ENCODE data around the gene FXR1. TPM values are rescaled to one million over a fixed set of nuclear protein-coding genes. Genes with fewer than 3 reads are reported as not detected.

Gene FXR1
- total and polyA plus RNA-seq, 2 of the 13 experiments (the other 11 are each of a cell fraction or from before 2014, with no cell fraction given): 104 to 132 TPM

DNA sequence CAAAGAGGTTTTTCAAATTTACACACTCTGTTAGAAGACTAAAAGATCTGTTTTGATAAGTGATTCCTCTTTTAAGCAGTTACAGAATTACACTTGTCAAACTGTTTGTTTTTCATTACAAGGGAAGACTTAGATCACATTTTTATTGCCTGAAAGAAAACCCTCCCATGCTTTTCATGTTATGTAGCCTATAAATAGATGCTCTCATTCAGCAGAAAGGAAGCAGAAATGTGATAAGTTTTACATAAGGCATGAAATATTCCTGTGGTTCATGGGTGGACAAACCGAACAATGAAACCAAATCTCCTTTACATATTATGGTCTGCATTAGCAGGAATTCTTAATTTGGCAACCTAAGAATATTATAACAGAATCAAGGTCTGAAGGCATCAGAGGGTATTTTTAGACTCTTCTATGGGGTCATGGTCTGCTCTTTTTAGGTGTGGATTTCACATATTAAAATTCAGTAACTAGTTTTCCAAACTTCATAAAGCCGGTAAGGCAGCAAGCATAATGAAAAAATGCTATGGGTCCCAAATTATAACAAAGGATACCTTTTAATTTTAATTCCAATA lies 37.3 kb upstream of the FXR1 start:
- Histone ChIP-seq H3K79me2 (ENCODE audit: insufficient read depth, low read length) (no peaks in the 10 kb centered on the region), H3K27me3 (ENCODE audit: control insufficient read depth in 1 of 2, insufficient read depth in 2 of 2, low read length in 2 of 2) (peaks cover 0 to 4% of the 10 kb centered on the region in 2 experiments; a peak in 1 of 5 replicates), H3K27ac (ENCODE audit: extremely low read length, insufficient read depth, low read length) (no peak overlapping the region), H3K9ac (ENCODE audit: insufficient read depth, low read depth, low read length) (no peak overlapping the region), H2AFZ (ENCODE audit: low read length) (no peak overlapping the region), H3K9me3 (ENCODE audit: low read length) (no peaks in the 10 kb centered on the region), H3K4me2 (ENCODE audit: low read depth, low read length) (no peak overlapping the region), H3K36me3 (replicated peaks in 1 of 2; ENCODE audit: control insufficient read depth in 1 of 2, insufficient read depth in 2 of 2, low read length in 2 of 2) (no peaks in the 10 kb centered on the region), H3K4me1 (ENCODE audit: insufficient read depth, low read length) (no peaks in the 10 kb centered on the region), H4K20me1 (ENCODE audit: insufficient read depth, low read length) (no peaks in the 10 kb centered on the region), H3K4me3 (replicated peaks in 1 of 3; ENCODE audit: insufficient read depth in 1 of 3, low read depth in 2 of 3, low read length in 3 of 3) (no peak overlapping the region)
- ATAC-seq (no peak), FAIRE-seq (no peak), DNase-seq (ENCODE audit: low spot score) (no peak)
- WGBS (ENCODE audit: low lambda C conversion rate): 31% methylated on average over 2 of the region's 2 CpGs
- in situ Hi-C loops (cut with HindIII; ENCODE audit: extremely low pct_ligation_motif_present, low pct_unique_long_range_greater_than_20kb) (no loop called here), intact Hi-C loops (cut with micrococcal nuclease; ENCODE audit: unreplicated experiment) (no loop called here)
- BruUV-seq (replicated peaks): no TSS peak
- ChIA-PET POLR2A (no interaction called here), CTCF (ENCODE audit: low intra/inter-chr PET ratio, low total read pairs) (no interaction called here)
- TF ChIP-seq ZNF44 (CRISPR knock-in tag; IDR thresholded peaks at IDR 0.05): no peak
- no peak for TF ChIP-seq ETV5 (CRISPR knock-in tag; IDR thresholded peaks at IDR 0.05; ENCODE audit: borderline replicate concordance)
- no peak for TF ChIP-seq ZNF501 (CRISPR knock-in tag; IDR thresholded peaks at IDR 0.05)
- TF ChIP-seq U2AF2 (IDR thresholded peaks at IDR 0.05; ENCODE audit: low read depth, low read length): no peak
- TF ChIP-seq SRSF4 (IDR thresholded peaks at IDR 0.05; ENCODE audit: low read depth, low read length, poor library complexity, severe bottlenecking): no peak
- no peak for TF ChIP-seq FOXO1 (CRISPR knock-in tag; IDR thresholded peaks at IDR 0.05)
- no peak for TF ChIP-seq ZNF747 (CRISPR knock-in tag; IDR thresholded peaks at IDR 0.05; ENCODE audit: borderline replicate concordance)

DNA sequence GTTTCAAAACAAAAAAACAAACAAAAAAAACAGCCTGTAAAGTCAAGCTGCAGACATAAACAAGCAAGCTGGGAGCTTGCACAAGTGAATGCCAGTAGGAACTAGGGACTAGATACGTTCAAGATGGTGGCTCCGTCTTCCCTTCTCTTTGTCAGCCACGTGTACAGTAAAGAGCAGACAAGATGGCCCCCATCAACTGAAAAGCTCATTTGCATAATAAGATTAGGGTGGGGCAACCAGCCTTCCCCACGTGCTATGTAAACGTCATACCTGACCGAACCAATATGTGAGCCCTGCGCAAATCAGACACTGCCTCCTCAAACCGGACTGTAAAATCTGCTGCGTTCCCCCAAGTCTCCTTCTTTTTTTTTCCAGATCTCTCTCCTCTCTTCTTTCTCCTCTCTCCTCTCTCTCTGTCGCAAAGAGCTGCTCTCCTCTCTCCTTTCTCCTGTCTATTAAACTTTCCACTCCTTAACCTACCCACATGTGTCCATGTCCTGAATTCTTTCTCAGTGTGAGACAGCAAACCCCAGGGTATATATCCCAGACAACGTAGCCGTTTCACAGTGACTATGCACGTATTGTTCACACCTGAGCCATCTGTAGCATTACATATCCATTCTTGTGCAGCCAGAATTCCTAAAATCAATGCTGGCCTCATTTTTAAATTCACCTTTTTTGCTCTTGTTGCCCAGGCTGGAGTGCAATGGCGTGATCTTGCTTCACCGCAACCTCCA lies 31.2 kb upstream of the FXR1 start:
- no peak for FAIRE-seq
- Histone ChIP-seq H3K4me1 (ENCODE audit: insufficient read depth, low read length) (no peaks in the 10 kb centered on the region), H2AFZ (ENCODE audit: low read length) (no peak overlapping the region), H3K4me2 (ENCODE audit: low read depth, low read length) (no peak overlapping the region), H3K79me2 (ENCODE audit: insufficient read depth, low read length) (no peaks in the 10 kb centered on the region), H3K36me3 (replicated peaks in 1 of 2; ENCODE audit: control insufficient read depth in 1 of 2, insufficient read depth in 2 of 2, low read length in 2 of 2) (no peaks in the 10 kb centered on the region), H4K20me1 (ENCODE audit: insufficient read depth, low read length) (no peaks in the 10 kb centered on the region), H3K9ac (ENCODE audit: insufficient read depth, low read depth, low read length) (no peak overlapping the region), H3K27me3 (ENCODE audit: control insufficient read depth in 1 of 2, insufficient read depth in 2 of 2, low read length in 2 of 2) (no peaks in the 10 kb centered on the region), H3K4me3 (replicated peaks in 1 of 3; ENCODE audit: insufficient read depth in 1 of 3, low read depth in 2 of 3, low read length in 3 of 3) (no peak overlapping the region), H3K9me3 (ENCODE audit: low read length) (no peaks in the 10 kb centered on the region), H3K27ac (ENCODE audit: extremely low read length, insufficient read depth, low read length) (no peak overlapping the region)
- in situ Hi-C loops (cut with HindIII; ENCODE audit: extremely low pct_ligation_motif_present, low pct_unique_long_range_greater_than_20kb) (no loop called here), intact Hi-C loops (cut with micrococcal nuclease; ENCODE audit: unreplicated experiment) (no loop called here)
- WGBS (ENCODE audit: low lambda C conversion rate): 57% methylated on average over 15 of the region's 15 CpGs
- no peak for ATAC-seq
- BruUV-seq (replicated peaks): no TSS peak
- no peak for DNase-seq (ENCODE audit: low spot score)
- CTCF ChIA-PET (ENCODE audit: low intra/inter-chr PET ratio, low total read pairs): no interaction called here
- POLR2A ChIA-PET: no interaction called here
- TF ChIP-seq EEA1 (CRISPR knock-in tag; IDR thresholded peaks at IDR 0.05; ENCODE audit: borderline replicate concordance) (no peak), CCAR2 (optimal IDR thresholded peaks at IDR 0.05; ENCODE audit: low read depth, low read length) (no peak), SP140L (CRISPR knock-in tag; IDR thresholded peaks at IDR 0.05; ENCODE audit: borderline replicate concordance) (no peak), SCMH1 (CRISPR knock-in tag; IDR thresholded peaks at IDR 0.05; ENCODE audit: borderline replicate concordance) (no peak), RNF2 (conservative IDR thresholded peaks at IDR 0.05; ENCODE audit: low read depth) (no peak), GZF1 (CRISPR knock-in tag; IDR thresholded peaks at IDR 0.05) (no peak), NFE2L2 (IDR thresholded peaks at IDR 0.05; ENCODE audit: low read length) (no peak), ZNF878 (CRISPR knock-in tag; IDR thresholded peaks at IDR 0.05) (no peak), SP2 (CRISPR knock-in tag; IDR thresholded peaks at IDR 0.05) (no peak), ZC3H13 (CRISPR knock-in tag; IDR thresholded peaks at IDR 0.05) (no peak), HNRNPH1 (optimal IDR thresholded peaks at IDR 0.05; ENCODE audit: low read depth, low read length) (no peak)
- TF ChIP-seq, protein P1, sequence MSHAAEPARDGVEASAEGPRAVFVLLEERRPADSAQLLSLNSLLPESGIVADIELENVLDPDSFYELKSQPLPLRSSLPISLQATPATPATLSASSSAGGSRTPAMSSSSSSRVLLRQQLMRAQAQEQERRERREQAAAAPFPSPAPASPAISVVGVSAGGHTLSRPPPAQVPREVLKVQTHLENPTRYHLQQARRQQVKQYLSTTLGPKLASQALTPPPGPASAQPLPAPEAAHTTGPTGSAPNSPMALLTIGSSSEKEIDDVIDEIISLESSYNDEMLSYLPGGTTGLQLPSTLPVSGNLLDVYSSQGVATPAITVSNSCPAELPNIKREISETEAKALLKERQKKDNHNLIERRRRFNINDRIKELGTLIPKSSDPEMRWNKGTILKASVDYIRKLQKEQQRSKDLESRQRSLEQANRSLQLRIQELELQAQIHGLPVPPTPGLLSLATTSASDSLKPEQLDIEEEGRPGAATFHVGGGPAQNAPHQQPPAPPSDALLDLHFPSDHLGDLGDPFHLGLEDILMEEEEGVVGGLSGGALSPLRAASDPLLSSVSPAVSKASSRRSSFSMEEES (CRISPR knock-in tag; IDR thresholded peaks at IDR 0.05): no peak
